Neural progenitor cell (in vitro differentiated cells): Measurements from ENCODE around the gene CBR3. TPM values are rescaled to one million over a fixed set of nuclear protein-coding genes. Genes with fewer than 3 reads are reported as not detected.

ENCODE experiments used
- DNase-seq: peaks from one replicate; pipeline ENCODE4 v3.0.0-alpha.2; 2016; ENCODE audit warnings: low spot score
- H2AFZ ChIP-seq: fragments of 200-600 bp; sonication (generic); replicated peaks from 2 replicates; pipeline ENCODE4 v1.6.1; 2016; ENCODE audit warnings: antibody characterized with exemption
- H3F3A ChIP-seq: fragments of 200-600 bp; sonication (generic); 2 replicates; pipeline ENCODE4 v1.6.1; 2016; ENCODE audit warnings: antibody characterized with exemption, low read depth
- H3K27ac ChIP-seq: fragments of 200-600 bp; sonication (generic); 2 replicates; pipeline ENCODE4 v1.5.1; 2016; ENCODE audit warnings: mild to moderate bottlenecking
- H3K27me3 ChIP-seq: fragments of 200-600 bp; sonication (generic); 2 replicates; pipeline ENCODE4 v1.6.1; 2016; ENCODE audit warnings: mild to moderate bottlenecking, moderate library complexity
- H3K36me3 ChIP-seq: fragments of 200-600 bp; sonication (generic); 2 replicates; pipeline ENCODE4 v1.5.1; 2016
- H3K4me1 ChIP-seq: fragments of 200-600 bp; sonication (generic); 2 replicates; pipeline ENCODE4 v1.6.1; 2016; ENCODE audit warnings: mixed run types
- H3K4me2 ChIP-seq: fragments of 200-600 bp; sonication (generic); 2 replicates; pipeline ENCODE4 v1.6.1; 2016
- H3K4me3 ChIP-seq: fragments of 200-600 bp; sonication (generic); 2 replicates; pipeline ENCODE4 v1.5.1; 2016
- H3K79me2 ChIP-seq: fragments of 200-600 bp; sonication (generic); 2 replicates; pipeline ENCODE4 v1.6.1; 2016; ENCODE audit warnings: low read depth
- H3K9ac ChIP-seq: fragments of 200-600 bp; sonication (generic); 2 replicates; pipeline ENCODE4 v1.6.1; 2016
- H3K9me3 ChIP-seq: fragments of 200-600 bp; sonication (generic); 2 replicates; pipeline ENCODE4 v1.5.1; 2016; ENCODE audit warnings: low read depth
- H4K20me1 ChIP-seq: fragments of 200-600 bp; sonication (generic); 2 replicates; pipeline ENCODE4 v1.6.1; 2016; ENCODE audit warnings: low read depth
- H3K27ac Mint-ChIP-seq: 3 replicates; pipeline ENCODE4 v1.8.0; 2021; ENCODE audit warnings: mixed read lengths
- H3K27me3 Mint-ChIP-seq: 2 replicates; pipeline ENCODE4 v1.8.0; 2022; ENCODE audit warnings: low read depth, mild to moderate bottlenecking, inconsistent platforms, moderate library complexity, mixed read lengths; ENCODE audit not compliant: insufficient read depth
- H3K36me3 Mint-ChIP-seq: 3 replicates; pipeline ENCODE4 v1.8.0; 2021; ENCODE audit warnings: mixed read lengths
- H3K4me1 Mint-ChIP-seq: 3 replicates; pipeline ENCODE4 v1.8.0; 2021; ENCODE audit warnings: mixed read lengths
- H3K4me3 Mint-ChIP-seq: 3 replicates; pipeline ENCODE4 v1.8.0; 2021; ENCODE audit warnings: mild to moderate bottlenecking, moderate library complexity, mixed read lengths
- H3K9me3 Mint-ChIP-seq: 3 replicates; pipeline ENCODE4 v1.8.0; 2020; ENCODE audit warnings: mixed read lengths
- EZH2 ChIP-seq: fragments of 200-600 bp; sonication (generic); IDR thresholded peaks from 2 replicates; pipeline ENCODE4 v1.6.1; 2017; ENCODE audit warnings: antibody characterized with exemption, mild to moderate bottlenecking, moderate library complexity
- EZH2phosphoT487 ChIP-seq: fragments of 200-600 bp; sonication (generic); IDR thresholded peaks from 2 replicates; pipeline ENCODE4 v1.6.1; 2017; ENCODE audit warnings: antibody characterized with exemption
- total RNA-seq: library from RNA; depleted of rRNA; stranded (reverse); fragments of >200 nt; gene quantifications from 2 replicates; pipeline ENCODE4 v1.2.3, GENCODE V29; 2015; ENCODE audit warnings: low replicate concordance
- TF ChIP-seq, protein P1 (sequence below): fragments of 200-600 bp; sonication (generic); IDR thresholded peaks from 2 replicates; pipeline ENCODE4 v1.5.1; 2017; ENCODE audit warnings: antibody characterized with exemption, mild to moderate bottlenecking

Gene CBR3
- total RNA-seq, 1 donor from 2014 or later, result not detected

DNA sequence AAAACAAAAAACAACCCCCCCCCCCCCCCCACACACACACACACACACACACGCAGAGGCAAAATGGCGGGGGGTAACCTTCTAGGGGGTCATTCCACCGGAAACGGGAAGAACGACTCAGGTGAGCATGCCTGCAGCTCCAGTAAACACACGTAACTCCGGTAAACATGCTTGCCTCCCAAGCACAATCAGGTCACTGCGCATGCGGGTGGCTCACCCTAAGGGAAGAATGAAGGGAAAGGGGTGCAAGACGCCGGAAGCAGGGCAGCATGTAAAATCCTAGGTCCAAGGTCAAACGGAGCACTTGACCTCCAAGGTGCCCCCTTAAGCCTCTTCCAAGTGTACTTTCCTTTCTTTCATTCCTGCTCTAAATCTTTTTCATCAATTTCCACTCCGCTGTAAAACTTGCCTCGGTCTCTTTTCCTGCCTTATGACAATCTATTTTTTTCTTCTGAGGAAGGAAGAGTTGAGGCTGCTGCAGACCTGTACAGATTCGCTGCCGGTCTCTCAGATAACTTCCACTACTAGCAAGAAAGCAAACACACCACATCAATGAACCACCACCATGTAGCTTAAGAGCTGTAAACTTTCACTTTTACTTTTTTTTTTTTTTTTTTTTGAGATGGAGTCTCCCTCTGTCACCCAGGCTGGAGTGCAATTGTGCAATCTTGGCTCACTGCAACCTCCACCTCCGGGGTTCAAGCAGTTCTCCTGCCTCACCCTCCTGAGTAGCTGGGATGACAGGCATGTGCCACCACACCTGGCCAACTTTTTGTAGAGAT is 21.0 kb upstream of the CBR3 start:
- H4K20me1 ChIP-seq, result no peaks in the 10 kb centered on the region
- H3K9me3 Mint-ChIP-seq, result peaks cover 4% of the 10 kb centered on the region
- H3K4me1 Mint-ChIP-seq, result peaks cover 6% of the 10 kb centered on the region
- H2AFZ ChIP-seq, result no peak overlapping the region
- TF ChIP-seq, protein P1, sequence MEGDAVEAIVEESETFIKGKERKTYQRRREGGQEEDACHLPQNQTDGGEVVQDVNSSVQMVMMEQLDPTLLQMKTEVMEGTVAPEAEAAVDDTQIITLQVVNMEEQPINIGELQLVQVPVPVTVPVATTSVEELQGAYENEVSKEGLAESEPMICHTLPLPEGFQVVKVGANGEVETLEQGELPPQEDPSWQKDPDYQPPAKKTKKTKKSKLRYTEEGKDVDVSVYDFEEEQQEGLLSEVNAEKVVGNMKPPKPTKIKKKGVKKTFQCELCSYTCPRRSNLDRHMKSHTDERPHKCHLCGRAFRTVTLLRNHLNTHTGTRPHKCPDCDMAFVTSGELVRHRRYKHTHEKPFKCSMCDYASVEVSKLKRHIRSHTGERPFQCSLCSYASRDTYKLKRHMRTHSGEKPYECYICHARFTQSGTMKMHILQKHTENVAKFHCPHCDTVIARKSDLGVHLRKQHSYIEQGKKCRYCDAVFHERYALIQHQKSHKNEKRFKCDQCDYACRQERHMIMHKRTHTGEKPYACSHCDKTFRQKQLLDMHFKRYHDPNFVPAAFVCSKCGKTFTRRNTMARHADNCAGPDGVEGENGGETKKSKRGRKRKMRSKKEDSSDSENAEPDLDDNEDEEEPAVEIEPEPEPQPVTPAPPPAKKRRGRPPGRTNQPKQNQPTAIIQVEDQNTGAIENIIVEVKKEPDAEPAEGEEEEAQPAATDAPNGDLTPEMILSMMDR, result no peak
- TF ChIP-seq EZH2, result no peak
- TF ChIP-seq EZH2phosphoT487, result no peak
- no peak overlapping the region for H3K9ac ChIP-seq
- no peaks in the 10 kb centered on the region for H3K79me2 ChIP-seq
- no peaks in the 10 kb centered on the region for H3F3A ChIP-seq
- no peak for DNase-seq
- no peak overlapping the region for H3K27ac Mint-ChIP-seq
- no peak overlapping the region for H3K4me3 Mint-ChIP-seq
- H3K27me3 ChIP-seq, result no peaks in the 10 kb centered on the region
- H3K4me3 ChIP-seq, result no peak overlapping the region
- peaks cover 6% of the 10 kb centered on the region for H3K27me3 Mint-ChIP-seq
- H3K4me2 ChIP-seq, result no peak overlapping the region
- H3K36me3 Mint-ChIP-seq, result no peaks in the 10 kb centered on the region
- no peaks in the 10 kb centered on the region for H3K9me3 ChIP-seq
- no peaks in the 10 kb centered on the region for H3K36me3 ChIP-seq
- H3K4me1 ChIP-seq, result no peaks in the 10 kb centered on the region
- no peak overlapping the region for H3K27ac ChIP-seq

DNA sequence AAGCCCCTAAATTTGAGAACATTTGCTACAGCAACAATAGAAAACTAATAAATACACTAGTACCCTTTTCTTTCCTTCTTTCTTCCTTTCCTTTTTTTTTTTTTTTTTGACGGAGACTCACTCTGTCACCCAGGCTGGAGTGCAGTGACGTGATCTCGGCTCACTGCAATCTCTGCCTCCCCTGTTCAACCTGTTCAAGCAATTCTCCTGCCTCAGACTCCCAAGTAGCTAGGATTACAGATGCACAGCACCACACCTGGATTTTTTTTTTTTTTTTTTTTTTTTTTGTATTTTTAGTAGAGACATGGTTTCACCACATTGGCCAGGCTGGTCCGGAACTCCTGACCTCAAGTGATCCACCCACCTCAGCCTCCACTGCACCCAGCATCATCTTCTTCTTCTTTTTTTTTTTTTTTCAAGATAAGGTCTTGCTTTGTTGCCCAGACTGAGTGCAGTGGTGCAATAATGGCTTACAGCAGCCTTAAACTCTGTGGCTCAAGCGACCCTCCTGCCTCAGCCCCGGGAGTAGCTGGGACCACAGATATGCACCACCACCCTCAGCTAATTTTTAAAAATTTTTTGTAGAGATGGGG is 19.6 kb upstream of the CBR3 start:
- no peaks in the 10 kb centered on the region for H3K36me3 Mint-ChIP-seq
- H3K4me3 Mint-ChIP-seq, result no peak overlapping the region
- Histone ChIP-seq H3K79me2 (no peaks in the 10 kb centered on the region), H3K4me3 (no peak overlapping the region), H3K36me3 (no peaks in the 10 kb centered on the region), H3K9ac (no peak overlapping the region), H4K20me1 (no peaks in the 10 kb centered on the region), H3F3A (no peaks in the 10 kb centered on the region), H3K27me3 (no peaks in the 10 kb centered on the region), H3K9me3 (no peaks in the 10 kb centered on the region), H3K4me2 (no peak overlapping the region), H3K4me1 (no peaks in the 10 kb centered on the region), H2AFZ (no peak overlapping the region), H3K27ac (no peak overlapping the region)
- DNase-seq, result no peak
- H3K27ac Mint-ChIP-seq, result no peak overlapping the region
- H3K27me3 Mint-ChIP-seq, result peaks cover 4% of the 10 kb centered on the region
- H3K9me3 Mint-ChIP-seq, result peaks cover 1% of the 10 kb centered on the region
- peaks cover 6% of the 10 kb centered on the region for H3K4me1 Mint-ChIP-seq
- TF ChIP-seq EZH2phosphoT487 (no peak), EZH2 (no peak)
- TF ChIP-seq, protein P1, result no peak

DNA sequence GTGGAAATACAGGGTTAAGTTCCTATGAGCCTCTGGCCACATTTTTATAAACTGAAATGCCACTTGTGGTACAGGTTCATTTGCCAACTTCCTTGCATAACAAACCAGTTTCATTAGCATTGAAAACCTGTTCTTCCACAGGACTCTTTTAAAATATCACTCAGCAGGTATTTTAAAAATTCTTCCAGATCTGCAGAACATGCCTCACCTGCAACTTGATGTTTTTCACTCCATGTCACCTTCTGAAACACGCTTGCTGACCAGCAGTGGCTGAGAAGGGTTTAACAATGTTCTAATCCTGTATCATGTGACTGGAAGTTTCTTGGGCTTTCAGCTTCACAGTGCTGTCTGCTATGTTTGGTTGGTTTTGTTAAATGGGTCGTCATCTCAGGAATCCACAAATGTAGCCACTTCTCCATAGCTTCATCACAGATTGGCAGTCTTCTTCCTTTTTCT is 17.6 kb upstream of the CBR3 start:
- Histone ChIP-seq H3K9ac (no peak overlapping the region), H3F3A (no peaks in the 10 kb centered on the region), H3K79me2 (no peaks in the 10 kb centered on the region), H2AFZ (no peak overlapping the region), H3K27ac (no peak overlapping the region), H3K4me2 (no peak overlapping the region), H3K4me3 (no peak overlapping the region), H3K36me3 (no peaks in the 10 kb centered on the region), H3K4me1 (no peaks in the 10 kb centered on the region), H4K20me1 (no peaks in the 10 kb centered on the region), H3K9me3 (no peaks in the 10 kb centered on the region), H3K27me3 (no peaks in the 10 kb centered on the region)
- Mint-ChIP-seq H3K36me3 (no peaks in the 10 kb centered on the region), H3K27ac (no peak overlapping the region), H3K9me3 (no peaks in the 10 kb centered on the region), H3K4me1 (peaks cover 5% of the 10 kb centered on the region), H3K4me3 (no peak overlapping the region), H3K27me3 (peaks cover 4% of the 10 kb centered on the region)
- no peak for DNase-seq
- TF ChIP-seq EZH2, result no peak
- TF ChIP-seq, protein P1, result no peak
- no peak for TF ChIP-seq EZH2phosphoT487
